ENCODE results near the gene KANTR.
A peak's percentile ranks its signal among the peaks of the same experiment; 100 is the strongest.

KANTR gene

DNA sequence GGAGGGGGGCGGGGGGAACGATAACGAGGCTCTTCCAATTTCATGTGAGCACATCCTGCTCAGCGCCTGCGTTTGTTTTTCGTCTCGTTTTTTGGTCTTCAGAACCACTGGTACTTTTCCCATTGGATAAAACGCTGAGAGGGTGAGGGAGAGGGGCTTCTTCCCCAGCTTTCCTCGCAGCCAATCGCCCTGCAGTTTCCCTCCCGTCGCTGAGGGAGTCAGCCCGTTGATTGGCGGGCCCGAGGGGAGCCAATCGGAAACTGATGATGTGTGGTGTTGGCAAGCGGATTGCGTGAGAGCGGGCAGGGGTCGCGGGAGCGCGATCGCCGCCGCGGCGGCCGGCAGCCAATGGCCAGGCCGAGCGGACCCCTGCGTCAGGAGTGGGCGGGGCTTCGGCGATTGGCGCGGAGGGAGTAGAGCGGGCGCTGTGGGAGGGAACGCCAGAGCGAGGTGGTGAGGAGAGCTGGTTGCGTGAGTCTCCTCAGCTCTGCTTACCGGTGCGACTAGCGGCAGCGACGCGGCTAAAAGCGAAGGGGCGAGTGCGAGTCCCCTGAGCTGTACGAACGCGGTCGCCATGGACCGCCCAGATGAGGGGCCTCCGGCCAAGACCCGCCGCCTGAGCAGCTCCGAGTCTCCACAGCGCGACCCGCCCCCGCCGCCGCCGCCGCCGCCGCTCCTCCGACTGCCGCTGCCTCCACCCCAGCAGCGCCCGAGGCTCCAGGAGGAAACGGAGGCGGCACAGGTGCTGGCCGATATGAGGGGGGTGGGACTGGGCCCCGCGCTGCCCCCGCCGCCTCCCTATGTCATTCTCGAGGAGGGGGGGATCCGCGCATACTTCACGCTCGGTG lies 11.8 kb upstream of the KANTR start, which contains the start of gene TSPYL2:
TSPYL2 (plus strand) TSS at position 443 of the 848 bp plus-strand sequence; CDS start at position 575, 132 bp downstream.
- TF ChIP-seq EZH2phosphoT487 (IDR thresholded peaks at IDR 0.05; ENCODE audit: low read depth), result no peak
- TF ChIP-seq, protein P1, sequence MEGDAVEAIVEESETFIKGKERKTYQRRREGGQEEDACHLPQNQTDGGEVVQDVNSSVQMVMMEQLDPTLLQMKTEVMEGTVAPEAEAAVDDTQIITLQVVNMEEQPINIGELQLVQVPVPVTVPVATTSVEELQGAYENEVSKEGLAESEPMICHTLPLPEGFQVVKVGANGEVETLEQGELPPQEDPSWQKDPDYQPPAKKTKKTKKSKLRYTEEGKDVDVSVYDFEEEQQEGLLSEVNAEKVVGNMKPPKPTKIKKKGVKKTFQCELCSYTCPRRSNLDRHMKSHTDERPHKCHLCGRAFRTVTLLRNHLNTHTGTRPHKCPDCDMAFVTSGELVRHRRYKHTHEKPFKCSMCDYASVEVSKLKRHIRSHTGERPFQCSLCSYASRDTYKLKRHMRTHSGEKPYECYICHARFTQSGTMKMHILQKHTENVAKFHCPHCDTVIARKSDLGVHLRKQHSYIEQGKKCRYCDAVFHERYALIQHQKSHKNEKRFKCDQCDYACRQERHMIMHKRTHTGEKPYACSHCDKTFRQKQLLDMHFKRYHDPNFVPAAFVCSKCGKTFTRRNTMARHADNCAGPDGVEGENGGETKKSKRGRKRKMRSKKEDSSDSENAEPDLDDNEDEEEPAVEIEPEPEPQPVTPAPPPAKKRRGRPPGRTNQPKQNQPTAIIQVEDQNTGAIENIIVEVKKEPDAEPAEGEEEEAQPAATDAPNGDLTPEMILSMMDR (IDR thresholded peaks at IDR 0.05; ENCODE audit: low read depth, low read length), result no peak
- H3K27ac ChIP-seq (ENCODE audit: low read length), result peak within 1 kb of the TSS; percentile 29; the same call in 1 of the 2 replicates
- H3K4me1 ChIP-seq (ENCODE audit: low read length), result peaks cover 11% of the 10 kb centered on the region
- H3K4me2 ChIP-seq (ENCODE audit: low read length), result peak within 1 kb of the TSS; percentile 92
- peak within 1 kb of the TSS; percentile 81 for H3K9ac ChIP-seq (ENCODE audit: low read length)
- peaks cover 14% of the 10 kb centered on the region for H3K79me2 ChIP-seq (ENCODE audit: low read length)
- peaks cover 16% of the 10 kb centered on the region for H3K36me3 ChIP-seq (replicated peaks; ENCODE audit: low read depth, low read length)
- H3K4me3 ChIP-seq (ENCODE audit: low read length), result peak within 1 kb of the TSS; percentile 98
- no peaks in the 10 kb centered on the region for H3K9me3 ChIP-seq (ENCODE audit: insufficient read depth, low read length)
- H3K27me3 ChIP-seq (ENCODE audit: low read depth, low read length), result no peaks in the 10 kb centered on the region
- no peak within 1 kb of the TSS for H2AFZ ChIP-seq (ENCODE audit: low read depth, low read length)
- H4K20me1 ChIP-seq (ENCODE audit: insufficient read depth, low read length), result no peaks in the 10 kb centered on the region

DNA sequence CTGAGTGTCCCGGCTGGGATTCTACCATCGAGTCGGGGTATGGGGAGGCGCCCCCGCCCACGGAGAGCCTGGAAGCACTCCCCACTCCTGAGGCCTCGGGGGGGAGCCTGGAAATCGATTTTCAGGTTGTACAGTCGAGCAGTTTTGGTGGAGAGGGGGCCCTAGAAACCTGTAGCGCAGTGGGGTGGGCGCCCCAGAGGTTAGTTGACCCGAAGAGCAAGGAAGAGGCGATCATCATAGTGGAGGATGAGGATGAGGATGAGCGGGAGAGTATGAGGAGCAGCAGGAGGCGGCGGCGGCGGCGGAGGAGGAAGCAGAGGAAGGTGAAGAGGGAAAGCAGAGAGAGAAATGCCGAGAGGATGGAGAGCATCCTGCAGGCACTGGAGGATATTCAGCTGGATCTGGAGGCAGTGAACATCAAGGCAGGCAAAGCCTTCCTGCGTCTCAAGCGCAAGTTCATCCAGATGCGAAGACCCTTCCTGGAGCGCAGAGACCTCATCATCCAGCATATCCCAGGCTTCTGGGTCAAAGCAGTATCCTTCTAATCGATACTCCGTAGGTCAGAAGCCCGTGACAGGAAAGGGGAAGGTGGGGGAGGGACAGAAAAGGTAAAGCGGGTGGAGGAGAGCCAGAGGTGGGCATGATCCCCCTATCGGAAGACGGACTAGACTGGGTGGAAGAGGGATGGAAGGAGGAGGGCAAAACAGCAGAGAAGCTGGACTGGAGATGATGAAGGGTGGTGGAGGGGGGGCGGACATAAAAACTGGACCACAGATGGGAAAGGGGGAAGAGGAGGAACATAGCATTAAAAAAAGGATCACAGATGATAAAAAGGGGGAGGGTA lies 10.9 kb upstream of the KANTR start:
- H3K27me3 ChIP-seq (ENCODE audit: low read depth, low read length), result no peaks in the 10 kb centered on the region
- no peak for TF ChIP-seq EZH2phosphoT487 (IDR thresholded peaks at IDR 0.05; ENCODE audit: low read depth)
- TF ChIP-seq, protein P1 (IDR thresholded peaks at IDR 0.05; ENCODE audit: low read depth, low read length), result no peak
- peak overlapping the region; percentile 92 for H3K4me2 ChIP-seq (ENCODE audit: low read length)
- H3K27ac ChIP-seq (ENCODE audit: low read length), result no peak overlapping the region
- H2AFZ ChIP-seq (ENCODE audit: low read depth, low read length), result no peak overlapping the region
- peaks cover 16% of the 10 kb centered on the region for H3K36me3 ChIP-seq (replicated peaks; ENCODE audit: low read depth, low read length)
- no peaks in the 10 kb centered on the region for H4K20me1 ChIP-seq (ENCODE audit: insufficient read depth, low read length)
- H3K9me3 ChIP-seq (ENCODE audit: insufficient read depth, low read length), result no peaks in the 10 kb centered on the region
- H3K79me2 ChIP-seq (ENCODE audit: low read length), result peaks cover 14% of the 10 kb centered on the region
- H3K9ac ChIP-seq (ENCODE audit: low read length), result peak overlapping the region; percentile 81
- H3K4me1 ChIP-seq (ENCODE audit: low read length), result peaks cover 11% of the 10 kb centered on the region
- H3K4me3 ChIP-seq (ENCODE audit: low read length), result peak overlapping the region; percentile 98

DNA sequence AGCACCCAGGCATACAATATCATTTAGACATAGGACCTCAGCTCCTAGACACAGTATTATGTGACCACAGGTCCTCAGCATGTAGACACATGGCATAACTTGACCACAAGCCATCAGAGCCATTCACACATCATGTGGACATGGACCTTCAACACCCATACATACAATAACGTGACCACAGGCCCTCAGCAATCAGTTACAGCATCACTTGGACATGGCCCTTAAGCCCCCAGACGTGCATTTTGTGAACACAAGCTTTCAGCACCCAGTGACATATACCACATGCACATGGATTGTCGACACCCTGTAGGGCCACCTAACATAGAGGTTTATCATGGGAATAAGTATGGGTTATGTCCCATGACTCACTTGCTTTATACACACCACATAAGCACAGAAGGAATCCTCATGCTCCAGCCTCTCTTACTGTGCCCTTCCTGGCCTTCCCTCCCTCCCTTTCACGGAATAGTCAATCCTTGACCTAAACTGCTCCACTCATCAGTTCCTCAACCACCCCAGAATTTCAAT lies 9.8 kb upstream of the KANTR start:
- no peak overlapping the region for H3K4me2 ChIP-seq (ENCODE audit: low read length)
- peaks cover 11% of the 10 kb centered on the region for H3K4me1 ChIP-seq (ENCODE audit: low read length)
- H2AFZ ChIP-seq (ENCODE audit: low read depth, low read length), result no peak overlapping the region
- H3K4me3 ChIP-seq (ENCODE audit: low read length), result no peak overlapping the region
- H3K79me2 ChIP-seq (ENCODE audit: low read length), result peaks cover 14% of the 10 kb centered on the region
- H4K20me1 ChIP-seq (ENCODE audit: insufficient read depth, low read length), result no peaks in the 10 kb centered on the region
- no peak overlapping the region for H3K9ac ChIP-seq (ENCODE audit: low read length)
- no peaks in the 10 kb centered on the region for H3K9me3 ChIP-seq (ENCODE audit: insufficient read depth, low read length)
- TF ChIP-seq EZH2phosphoT487 (IDR thresholded peaks at IDR 0.05; ENCODE audit: low read depth), result no peak
- TF ChIP-seq, protein P1 (IDR thresholded peaks at IDR 0.05; ENCODE audit: low read depth, low read length), result no peak
- H3K27me3 ChIP-seq (ENCODE audit: low read depth, low read length), result no peaks in the 10 kb centered on the region
- H3K36me3 ChIP-seq (replicated peaks; ENCODE audit: low read depth, low read length), result peaks cover 16% of the 10 kb centered on the region
- no peak overlapping the region for H3K27ac ChIP-seq (ENCODE audit: low read length)

Measured in OCI-LY3 (cell line).